ENCODE data around the gene SLC6A4.
"Not testable (repeated sequence)": the region's sequence is repeated elsewhere in the genome, so short reads cannot be mapped to it uniquely, and the experiment has no call there.

GRCh38 chr17:30230009-30230408, 5.5 kb downstream of the SLC6A4 start:
- TF ChIP-seq CTCF, POLR2A (IDR thresholded peaks at IDR 0.05): not testable (repeated sequence)
